Measurements from ENCODE around the gene MCTP1.

The MCTP1 gene

GRCh38 chr5:94674490-94675382, 610.2 kb downstream of the MCTP1 start:
- peaks cover 60% of the 10 kb centered on the region for H3K36me3 ChIP-seq (ENCODE audit: low read depth)
- no peak overlapping the region for H3K4me3 ChIP-seq (ENCODE audit: severe bottlenecking)
- H3K27ac ChIP-seq (ENCODE audit: poor library complexity, severe bottlenecking) = no peak overlapping the region
- H3K27me3 ChIP-seq (ENCODE audit: insufficient read depth, poor library complexity, severe bottlenecking) = no peaks in the 10 kb centered on the region
- peaks cover 7% of the 10 kb centered on the region for H3K4me1 ChIP-seq (ENCODE audit: insufficient read depth, poor library complexity, severe bottlenecking)
- DNase-seq (ENCODE audit: low spot score) (no peak), ATAC-seq (ENCODE audit: low read depth) (peak; percentile 40; the same call in 2 of the 3 replicates)
- TF ChIP-seq CTCF (IDR thresholded peaks at IDR 0.05; ENCODE audit: poor library complexity, severe bottlenecking) = no peak
- H3K9me3 ChIP-seq (ENCODE audit: severe bottlenecking) = no peaks in the 10 kb centered on the region

- ATAC-seq (ENCODE audit: low read depth) = no peak
- H3K36me3 ChIP-seq (ENCODE audit: low read depth) = peaks cover 49% of the 10 kb centered on the region
- H3K27ac ChIP-seq (ENCODE audit: poor library complexity, severe bottlenecking) = no peak overlapping the region
- no peaks in the 10 kb centered on the region for H3K9me3 ChIP-seq (ENCODE audit: severe bottlenecking)
- no peak for TF ChIP-seq CTCF (IDR thresholded peaks at IDR 0.05; ENCODE audit: poor library complexity, severe bottlenecking)
- DNase-seq (ENCODE audit: low spot score) = no peak
- H3K4me3 ChIP-seq (ENCODE audit: severe bottlenecking) = no peak overlapping the region
- H3K4me1 ChIP-seq (ENCODE audit: insufficient read depth, poor library complexity, severe bottlenecking) = peaks cover 7% of the 10 kb centered on the region
- no peaks in the 10 kb centered on the region for H3K27me3 ChIP-seq (ENCODE audit: insufficient read depth, poor library complexity, severe bottlenecking)
Observed at GRCh38 chr5:94672746-94673145, 612.1 kb downstream of the MCTP1 start.

GRCh38 chr5:94670726-94671125, 614.2 kb downstream of the MCTP1 start:
- TF ChIP-seq CTCF (IDR thresholded peaks at IDR 0.05; ENCODE audit: poor library complexity, severe bottlenecking) = no peak
- H3K27ac ChIP-seq (ENCODE audit: poor library complexity, severe bottlenecking) = no peak overlapping the region
- DNase-seq (ENCODE audit: low spot score) (no peak), ATAC-seq (ENCODE audit: low read depth) (no peak)
- H3K27me3 ChIP-seq (ENCODE audit: insufficient read depth, poor library complexity, severe bottlenecking) = no peaks in the 10 kb centered on the region
- peaks cover 7% of the 10 kb centered on the region for H3K4me1 ChIP-seq (ENCODE audit: insufficient read depth, poor library complexity, severe bottlenecking)
- H3K9me3 ChIP-seq (ENCODE audit: severe bottlenecking) = no peaks in the 10 kb centered on the region
- peaks cover 36% of the 10 kb centered on the region for H3K36me3 ChIP-seq (ENCODE audit: low read depth)
- H3K4me3 ChIP-seq (ENCODE audit: severe bottlenecking) = no peak overlapping the region

- no peak overlapping the region for H3K27ac ChIP-seq (ENCODE audit: poor library complexity, severe bottlenecking)
- ATAC-seq (ENCODE audit: low read depth) (no peak), DNase-seq (ENCODE audit: low spot score) (no peak)
- H3K9me3 ChIP-seq (ENCODE audit: severe bottlenecking) = no peaks in the 10 kb centered on the region
- H3K36me3 ChIP-seq (ENCODE audit: low read depth) = peaks cover 42% of the 10 kb centered on the region
- H3K27me3 ChIP-seq (ENCODE audit: insufficient read depth, poor library complexity, severe bottlenecking) = no peaks in the 10 kb centered on the region
- H3K4me3 ChIP-seq (ENCODE audit: severe bottlenecking) = no peak overlapping the region
- no peaks in the 10 kb centered on the region for H3K4me1 ChIP-seq (ENCODE audit: insufficient read depth, poor library complexity, severe bottlenecking)
- TF ChIP-seq CTCF (IDR thresholded peaks at IDR 0.05; ENCODE audit: poor library complexity, severe bottlenecking) = no peak
Observed at GRCh38 chr5:94667937-94668336, 617.0 kb downstream of the MCTP1 start.

- H3K27ac ChIP-seq (ENCODE audit: poor library complexity, severe bottlenecking) = no peak overlapping the region
- H3K9me3 ChIP-seq (ENCODE audit: severe bottlenecking) = peaks cover 7% of the 10 kb centered on the region
- no peak for ATAC-seq (ENCODE audit: low read depth)
- peaks cover 45% of the 10 kb centered on the region for H3K36me3 ChIP-seq (ENCODE audit: low read depth)
- H3K4me3 ChIP-seq (ENCODE audit: severe bottlenecking) = no peak overlapping the region
- no peak for TF ChIP-seq CTCF (IDR thresholded peaks at IDR 0.05; ENCODE audit: poor library complexity, severe bottlenecking)
- DNase-seq (ENCODE audit: low spot score) = no peak
- H3K27me3 ChIP-seq (ENCODE audit: insufficient read depth, poor library complexity, severe bottlenecking) = no peaks in the 10 kb centered on the region
- no peaks in the 10 kb centered on the region for H3K4me1 ChIP-seq (ENCODE audit: insufficient read depth, poor library complexity, severe bottlenecking)
Observed at GRCh38 chr5:94661086-94661485, 623.8 kb downstream of the MCTP1 start.

Measured in RWPE2 (cell line).